GM19397 (cell line): ENCODE measurements around the gene KIF16B.

Source experiments
- ATAC-seq: cut with Tn5 transposase; IDR thresholded peaks from one replicate; pipeline ENCODE4 v1.9.1; 2021; ENCODE audit warnings: mild to moderate bottlenecking, moderate library complexity; ENCODE audit not compliant: unreplicated experiment

The KIF16B gene

DNA sequence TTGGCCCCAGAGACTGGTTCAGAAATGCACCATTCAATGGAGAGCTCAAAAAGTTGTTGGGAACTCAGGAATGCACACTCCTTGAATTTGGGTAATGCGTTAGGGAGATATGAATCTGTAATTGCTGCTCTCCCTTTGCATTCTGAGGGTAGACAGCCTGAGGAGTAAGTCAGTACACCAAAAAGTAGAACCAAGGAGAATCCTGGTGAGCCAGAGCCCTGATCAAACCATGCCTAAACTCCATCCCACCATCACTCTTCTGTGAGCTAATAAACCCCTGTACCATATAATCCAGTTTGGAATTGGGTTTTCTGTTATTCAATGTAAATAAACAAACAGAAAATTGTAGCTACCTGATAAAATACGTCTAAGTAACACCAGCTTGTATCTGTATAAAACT lies 90.2 kb downstream of the KIF16B start:
- ATAC-seq = no peak

DNA sequence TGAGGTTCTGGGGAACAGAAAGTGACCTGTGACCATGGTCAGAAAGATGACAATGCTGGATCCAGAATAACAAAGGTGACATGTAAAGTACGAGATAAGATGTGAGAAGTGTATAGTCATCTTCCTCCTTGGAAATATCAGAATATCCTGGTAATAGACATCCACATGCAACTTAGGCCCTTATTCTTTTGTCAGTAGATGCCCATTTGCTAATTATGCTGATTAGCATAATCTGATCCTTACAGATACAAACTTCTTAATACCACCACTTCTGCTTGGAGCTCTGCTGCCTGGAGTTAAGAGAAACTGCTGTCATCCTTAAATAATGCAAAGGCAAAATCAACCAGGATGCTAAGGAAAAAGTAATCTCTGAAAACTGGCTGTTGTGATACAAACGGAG lies 91.3 kb downstream of the KIF16B start:
- ATAC-seq = no peak

DNA sequence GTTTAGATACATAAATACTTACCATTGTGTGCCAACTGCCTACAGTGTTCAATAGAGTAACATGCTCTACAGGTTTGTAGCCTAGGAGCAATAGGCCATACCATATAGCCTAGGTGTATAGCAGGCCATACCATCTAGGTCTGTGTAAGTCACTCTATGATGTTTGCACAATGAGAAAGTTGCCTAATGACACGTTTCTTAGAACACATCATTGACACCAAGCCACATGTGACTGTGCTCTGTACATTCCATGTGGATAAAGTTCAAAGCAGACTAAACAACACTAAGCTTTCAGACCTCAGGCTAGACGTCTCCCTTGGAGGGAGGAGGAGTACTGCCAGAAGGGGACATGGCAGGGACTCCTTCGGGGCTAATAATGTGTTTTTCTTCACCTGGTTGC lies 93.6 kb downstream of the KIF16B start:
- ATAC-seq = no peak

DNA sequence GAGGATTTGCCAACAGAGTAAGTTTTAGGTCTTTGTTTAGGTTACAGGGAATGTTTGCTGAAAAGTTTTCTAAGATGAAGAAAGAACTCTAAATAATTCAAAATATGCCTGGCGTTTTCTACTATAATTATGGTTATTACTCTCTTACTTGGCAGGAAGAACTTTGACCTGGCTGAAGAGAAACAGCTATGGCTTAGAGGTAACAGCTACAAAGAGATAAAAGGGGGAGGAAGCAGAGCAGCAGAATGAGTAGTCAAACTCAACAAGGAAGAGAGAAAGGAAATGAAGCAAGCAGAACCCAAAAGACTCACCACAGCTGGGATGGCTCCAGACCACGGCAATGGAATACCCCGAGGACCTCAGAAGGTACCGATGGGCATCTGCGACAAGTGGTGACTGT lies 95.6 kb downstream of the KIF16B start:
- no peak for ATAC-seq

DNA sequence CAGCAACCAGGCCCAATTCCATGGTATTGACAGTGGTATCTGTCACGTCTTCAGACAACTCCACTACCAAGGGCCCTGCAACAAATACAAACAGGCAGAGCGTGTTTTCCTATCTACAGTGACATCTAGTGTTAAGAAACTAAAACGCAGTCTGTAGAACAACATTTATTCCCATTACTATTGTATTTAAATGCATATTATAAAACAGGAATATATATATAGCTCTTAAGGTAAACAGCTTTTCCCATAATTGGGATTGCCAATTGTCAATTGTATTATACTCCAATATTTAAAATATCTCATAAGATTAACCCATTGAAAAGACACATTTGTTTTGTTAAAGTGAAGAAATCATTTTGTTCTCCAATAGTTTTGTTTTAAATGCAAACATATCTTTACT lies 97.2 kb downstream of the KIF16B start:
- no peak for ATAC-seq

DNA sequence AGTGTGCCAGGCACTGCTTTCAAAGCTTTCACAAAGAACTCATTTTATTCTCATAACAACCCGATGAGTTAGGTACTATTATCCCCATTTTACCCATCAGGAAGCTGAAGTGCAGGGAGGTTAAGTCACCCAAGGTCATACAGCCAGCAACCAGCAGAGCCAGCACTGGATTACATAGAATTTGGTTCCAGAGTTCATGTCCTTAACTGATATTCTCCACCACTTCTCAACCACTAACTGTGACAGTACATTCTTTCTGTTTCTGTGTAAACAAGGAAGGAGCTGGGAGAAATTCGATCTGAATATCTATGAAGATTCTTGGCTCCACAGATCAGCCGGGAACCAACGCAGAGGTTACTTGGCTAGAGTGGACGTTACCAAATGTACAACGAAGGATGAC lies 98.0 kb downstream of the KIF16B start:
- no peak for ATAC-seq

DNA sequence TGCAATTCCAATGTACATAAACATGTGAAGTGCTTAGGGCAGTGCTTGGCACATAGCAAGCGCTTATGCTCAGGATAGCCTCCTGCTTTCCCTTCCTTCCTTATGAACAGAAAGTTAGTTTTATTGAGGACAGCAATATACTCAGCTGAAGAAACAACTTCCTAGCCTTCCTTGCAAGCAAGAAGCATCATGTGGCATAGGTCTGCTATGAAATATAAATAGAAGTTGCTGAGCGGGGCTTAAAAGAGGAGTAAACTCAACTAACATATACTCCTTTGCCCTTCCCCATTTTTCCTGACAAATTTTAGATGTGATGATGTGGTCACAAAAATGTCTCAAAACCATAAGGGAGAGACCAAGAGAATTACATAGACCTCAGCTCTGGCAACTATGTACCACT lies 98.9 kb downstream of the KIF16B start:
- no peak for ATAC-seq

DNA sequence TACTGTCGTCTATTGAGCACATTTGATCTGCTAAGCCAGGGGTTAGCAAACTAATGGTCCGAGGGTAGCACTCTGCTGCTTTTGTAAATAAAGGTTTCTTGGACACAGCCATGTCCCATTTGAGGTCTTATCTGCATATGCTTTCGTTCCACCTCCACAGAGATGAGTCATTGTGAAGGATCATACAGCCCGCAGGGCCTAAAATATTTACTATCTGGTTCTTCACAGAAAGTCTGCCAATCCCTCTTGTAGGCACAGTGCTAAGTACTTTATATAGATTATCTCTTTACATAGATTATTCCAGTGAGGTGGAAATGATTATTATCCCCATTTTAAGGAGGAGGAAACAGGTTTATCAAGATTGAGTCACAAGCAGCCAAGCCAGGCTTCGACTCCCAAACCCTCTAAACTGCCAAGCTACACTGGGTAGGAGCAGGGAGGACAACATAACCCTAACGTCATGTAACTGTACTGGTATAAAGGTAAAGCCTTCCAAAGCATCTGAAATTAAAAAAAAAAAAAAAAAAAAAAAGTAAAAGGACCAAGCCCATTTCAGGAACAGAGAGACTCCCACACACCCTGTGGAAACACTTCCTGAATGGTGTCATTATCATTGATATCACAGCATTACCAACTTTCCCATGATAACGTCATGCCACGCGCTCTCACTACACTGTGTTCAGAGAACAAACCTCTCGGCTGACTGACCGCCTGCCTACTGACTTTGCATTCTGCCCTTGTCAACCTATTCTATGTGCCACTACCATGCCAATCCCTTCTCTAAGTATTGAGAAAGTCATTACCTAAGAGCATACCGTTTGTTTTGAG lies 101.0 kb downstream of the KIF16B start:
- no peak for ATAC-seq

DNA sequence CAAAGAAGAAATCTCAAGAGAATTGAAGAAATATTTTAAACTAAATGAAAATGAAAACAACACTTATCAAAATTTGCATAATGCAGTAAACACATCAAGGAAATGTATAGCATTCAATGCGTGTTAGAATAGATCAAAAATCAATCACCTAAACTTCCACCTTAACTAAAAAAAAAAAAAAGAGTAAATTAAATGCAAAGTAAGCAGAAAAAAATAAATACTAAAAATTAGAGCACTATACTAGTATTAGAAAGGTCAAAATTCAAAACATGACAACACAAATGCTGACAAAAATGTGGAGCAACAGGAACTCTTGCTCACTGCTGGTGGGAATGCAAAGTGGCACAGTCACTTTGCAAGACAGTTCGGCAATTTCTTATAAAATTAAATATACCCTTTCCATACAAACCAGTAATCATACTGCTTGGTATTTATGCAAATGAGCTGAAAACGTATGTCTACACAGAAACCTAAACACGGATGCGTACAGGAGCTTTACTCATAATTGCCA lies 103.8 kb downstream of the KIF16B start:
- ATAC-seq = no peak

DNA sequence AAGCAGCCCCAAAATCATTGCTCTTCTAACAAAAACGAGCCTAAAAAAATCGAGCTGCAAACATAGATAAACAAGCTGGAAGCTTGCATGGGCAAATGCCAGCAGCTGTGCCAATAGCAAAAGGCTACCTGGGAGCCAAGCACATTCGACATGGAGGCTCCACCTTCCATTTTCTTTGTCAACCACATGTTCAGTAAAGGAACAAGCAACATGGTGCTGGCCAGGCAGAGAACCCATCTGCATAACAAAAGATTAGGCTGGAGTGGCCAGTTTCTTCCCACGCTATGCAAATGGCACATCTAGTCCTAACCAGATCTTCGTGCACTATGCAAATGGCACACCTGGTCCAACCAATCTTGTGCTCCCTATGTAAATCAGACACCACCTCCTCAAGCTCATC lies 110.5 kb downstream of the KIF16B start:
- no peak for ATAC-seq

DNA sequence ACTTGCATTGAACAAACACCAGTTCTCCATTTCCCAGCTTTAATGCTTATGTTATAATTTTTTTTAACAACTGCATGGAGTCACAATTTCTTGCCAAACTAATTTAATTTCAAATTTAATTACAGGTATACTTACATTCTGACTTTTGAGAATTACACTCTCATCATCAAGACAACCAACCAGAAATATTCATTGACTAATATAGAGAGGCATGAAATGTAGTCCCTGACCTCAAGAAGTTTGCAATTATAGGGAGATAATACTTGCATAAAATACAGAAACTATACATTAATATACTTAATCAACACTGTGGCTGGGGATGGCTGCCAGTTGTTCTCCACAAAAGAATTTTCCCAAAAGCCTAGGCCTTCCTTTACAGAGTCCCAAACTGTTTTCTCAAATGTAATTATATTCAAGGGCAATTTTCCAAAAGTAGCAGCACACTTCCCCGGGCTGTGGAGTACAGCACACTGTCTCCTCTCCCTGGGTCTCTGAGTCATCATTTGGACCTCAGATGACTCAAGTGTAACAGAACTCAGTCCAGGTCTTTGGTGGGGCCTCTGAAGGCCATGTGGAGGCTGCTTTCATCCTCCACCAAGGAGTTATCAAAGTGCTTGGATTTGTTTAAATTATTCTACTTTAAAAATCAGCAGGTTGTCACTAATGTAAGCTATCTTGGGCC lies 114.1 kb downstream of the KIF16B start:
- no peak for ATAC-seq

DNA sequence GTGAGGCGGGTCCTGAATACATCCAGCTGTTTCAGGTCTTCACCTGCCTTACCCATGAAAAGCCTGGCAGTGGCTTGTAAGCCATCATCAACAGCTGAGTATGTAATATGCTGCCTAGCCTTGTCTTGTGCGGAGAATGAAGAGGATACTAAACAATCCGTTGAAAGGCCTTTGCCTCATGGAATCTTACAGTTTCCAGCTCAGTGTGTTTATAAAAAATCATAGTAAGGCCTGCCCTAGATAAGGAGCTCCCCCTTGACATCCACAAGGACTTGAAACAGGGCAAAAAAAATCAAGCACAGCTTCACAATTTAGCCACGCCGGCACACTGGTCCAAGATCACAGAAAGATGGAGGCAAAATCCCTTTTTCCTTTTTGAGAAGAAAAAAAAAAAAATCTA lies 115.7 kb downstream of the KIF16B start:
- no peak for ATAC-seq

DNA sequence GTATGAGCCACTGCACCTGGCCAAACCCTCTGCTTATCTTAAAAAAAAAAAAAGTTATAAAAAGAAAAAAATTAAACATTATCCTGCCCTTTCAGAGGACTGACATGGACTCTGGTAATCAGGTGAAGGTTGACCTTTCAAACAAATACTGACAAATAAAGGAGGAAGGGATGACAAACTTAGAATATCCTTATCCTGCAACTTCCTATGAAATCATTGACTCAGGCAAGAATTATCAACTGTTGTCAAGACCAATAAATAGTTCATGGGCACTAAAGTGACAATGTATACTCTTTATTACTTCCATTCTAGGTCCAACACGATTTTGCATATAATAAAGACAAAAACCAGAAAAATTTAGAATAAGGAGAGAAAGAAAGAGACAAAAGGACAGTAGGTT lies 117.9 kb downstream of the KIF16B start:
- no peak for ATAC-seq

DNA sequence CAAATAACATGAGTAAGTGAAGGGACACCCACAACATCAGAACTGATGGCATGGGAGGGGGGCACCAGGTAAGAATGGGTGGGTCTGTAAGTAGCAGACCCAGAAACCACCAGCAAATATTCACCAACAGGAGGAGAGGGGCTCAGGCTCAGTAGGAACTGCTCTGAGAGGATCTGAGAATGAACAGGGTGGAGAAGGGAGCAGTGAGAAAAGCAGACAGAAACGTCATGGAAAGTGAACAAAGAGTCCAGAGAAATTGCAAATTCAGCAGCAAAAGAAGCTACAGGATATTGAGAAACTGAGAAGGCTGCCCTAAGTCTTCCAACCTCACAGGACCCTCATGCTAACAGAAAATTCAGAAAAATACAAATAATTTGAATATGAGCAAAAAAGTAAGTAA lies 121.3 kb downstream of the KIF16B start:
- no peak for ATAC-seq

DNA sequence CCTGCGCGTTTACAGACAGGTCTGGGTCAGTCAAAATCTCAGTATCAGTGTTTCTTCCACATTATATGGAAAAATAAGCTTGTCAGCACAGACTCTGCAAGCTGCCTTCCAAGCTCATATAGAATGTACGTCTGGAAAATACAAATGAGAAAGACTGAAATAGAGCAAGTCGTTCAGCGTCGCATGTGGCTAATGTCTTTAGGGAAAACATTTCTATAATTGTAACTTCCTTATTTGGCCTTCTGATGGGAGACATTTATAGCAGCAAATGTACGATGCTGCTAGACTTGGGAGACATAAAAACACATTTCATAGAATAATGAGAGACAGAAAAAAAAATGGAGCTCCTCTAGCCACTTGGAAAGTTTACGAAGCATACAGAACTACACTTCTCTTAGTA lies 122.2 kb downstream of the KIF16B start:
- no peak for ATAC-seq

DNA sequence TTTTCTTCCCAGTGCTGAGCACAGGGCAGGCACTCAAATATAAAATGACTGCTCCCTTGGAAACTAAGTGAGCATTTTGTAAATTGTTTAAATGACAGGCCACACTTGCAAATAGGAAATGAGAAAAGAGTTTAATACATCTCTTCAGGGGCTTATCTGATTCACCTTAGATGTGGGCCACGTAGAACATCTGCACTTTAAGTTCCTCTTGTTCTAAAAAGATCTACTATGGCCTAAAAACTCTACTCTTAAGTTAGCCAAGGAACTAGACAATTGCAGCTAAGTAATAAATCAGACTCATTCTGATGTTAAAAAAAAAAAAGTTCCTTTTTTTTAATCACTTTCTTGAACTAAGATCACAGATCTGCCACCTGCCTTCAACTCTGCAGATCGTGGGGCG lies 126.3 kb downstream of the KIF16B start:
- ATAC-seq = no peak

DNA sequence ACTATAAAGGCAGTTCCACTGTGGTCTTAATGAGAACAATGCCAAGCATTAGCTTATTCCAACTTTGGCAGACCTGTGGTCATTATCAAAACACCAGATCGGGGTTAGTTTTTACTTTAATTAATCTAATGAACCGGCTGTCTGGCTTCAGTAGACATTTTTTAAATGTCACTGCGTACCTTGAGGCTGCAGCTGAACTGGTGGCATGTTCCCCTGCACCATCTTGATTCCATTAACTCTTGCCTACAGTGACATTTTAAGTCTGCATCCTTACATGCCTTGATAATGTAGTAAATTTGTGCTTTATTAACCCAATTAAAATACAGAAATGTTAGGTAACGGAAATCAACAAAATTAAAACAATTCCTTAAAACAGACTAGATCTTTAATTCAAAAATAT lies 127.0 kb downstream of the KIF16B start:
- ATAC-seq = no peak

DNA sequence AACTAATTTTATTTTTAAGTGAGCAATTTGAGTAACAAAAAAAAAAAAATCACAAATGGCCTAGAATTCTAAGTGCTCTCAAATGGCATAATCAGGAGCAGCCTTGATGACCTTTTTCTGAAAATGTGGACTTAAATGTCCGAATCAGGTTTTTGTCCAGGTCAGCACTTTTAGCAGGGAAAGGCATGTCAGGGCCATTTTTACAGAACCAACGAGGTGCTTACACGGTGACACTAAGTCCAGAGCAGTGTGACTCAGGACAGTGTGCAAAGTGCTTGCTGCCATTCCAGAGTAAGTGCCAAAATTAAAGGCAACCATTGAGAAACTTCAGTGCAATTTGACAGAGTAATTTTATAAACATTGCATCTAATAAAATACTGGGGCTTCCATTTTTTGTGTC lies 127.8 kb downstream of the KIF16B start:
- ATAC-seq = no peak

DNA sequence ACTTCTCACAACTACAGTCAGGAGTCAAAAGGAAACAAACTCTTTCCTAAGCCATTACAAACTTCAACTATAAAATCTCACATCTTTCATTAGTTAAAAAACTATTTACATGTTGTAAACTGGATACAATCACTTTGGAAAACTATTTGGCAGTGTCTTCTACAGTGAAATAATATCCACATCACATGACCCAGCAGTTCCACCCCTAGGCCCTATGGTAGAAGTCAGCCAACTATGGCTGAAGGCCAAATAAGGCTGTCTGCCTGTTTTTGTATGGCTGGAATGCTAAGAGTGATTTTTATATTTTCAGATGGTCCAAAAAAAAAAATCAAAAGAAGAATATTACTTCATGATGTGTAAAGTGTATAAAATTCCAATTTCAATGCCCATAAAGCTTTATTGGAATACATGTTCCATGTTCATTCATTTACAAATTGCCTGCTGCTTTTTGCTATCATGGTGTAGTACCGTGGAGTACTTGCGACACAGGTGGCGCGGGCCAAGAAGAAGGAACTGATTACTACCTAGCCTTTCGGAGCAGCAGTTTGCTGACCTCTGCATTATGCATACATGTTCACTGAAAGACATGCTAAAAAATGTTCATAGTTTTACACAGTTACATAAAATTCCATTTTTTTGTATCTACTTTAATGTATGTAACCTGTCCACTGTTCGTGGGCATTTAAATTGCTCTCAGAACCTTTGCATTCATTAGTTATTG lies 129.0 kb downstream of the KIF16B start:
- no peak for ATAC-seq

DNA sequence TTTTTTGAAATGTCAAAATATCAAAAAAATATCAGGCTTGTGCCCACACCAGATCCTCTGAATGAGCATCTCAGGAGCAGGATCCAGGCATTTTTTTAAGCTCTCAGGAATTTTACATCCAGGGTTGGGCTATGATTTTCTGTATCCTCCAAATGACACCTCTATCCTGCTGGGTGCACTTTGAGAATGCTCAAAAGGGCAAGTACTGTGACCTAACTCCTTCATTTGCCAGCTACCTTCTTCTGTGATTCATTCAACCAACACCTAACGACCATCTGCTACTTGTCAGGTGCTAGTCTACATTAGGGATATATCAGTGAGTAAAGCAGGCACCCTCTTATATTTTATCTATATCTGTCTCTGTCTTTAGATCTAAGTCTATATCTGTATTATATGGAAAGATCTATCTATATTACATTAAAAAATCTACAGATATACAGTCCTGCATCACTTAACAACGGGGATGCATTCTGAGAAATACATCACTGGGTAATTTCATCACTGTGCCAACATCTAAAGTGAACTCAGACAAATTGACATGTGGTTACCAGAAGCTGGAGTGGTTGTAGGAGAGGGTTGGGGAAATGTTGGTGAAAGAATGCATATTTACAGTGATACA lies 131.6 kb downstream of the KIF16B start:
- no peak for ATAC-seq

DNA sequence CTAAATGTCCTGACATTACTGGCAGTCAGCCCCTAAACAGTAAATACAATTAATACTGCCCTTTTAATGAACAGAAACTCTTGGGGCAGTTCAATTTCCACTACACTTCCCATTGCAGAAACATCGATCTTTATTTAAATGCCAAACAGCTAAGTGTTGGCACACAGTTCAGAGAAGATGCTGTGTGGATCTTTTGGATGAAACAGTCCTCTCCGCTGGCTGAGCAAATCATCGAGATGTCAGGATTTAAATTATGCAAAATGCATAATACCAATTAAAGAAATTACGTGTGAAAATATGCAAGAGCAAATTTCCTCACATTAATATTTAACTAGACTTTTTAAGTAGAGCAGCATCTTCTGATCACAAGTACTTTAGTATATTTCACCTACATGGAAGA lies 132.6 kb downstream of the KIF16B start:
- no peak for ATAC-seq
